Urothelium cell line (cell line): Measurements from ENCODE around the gene BACH2.
"Not testable (repeated sequence)": the region's sequence is repeated elsewhere in the genome, so short reads cannot be mapped to it uniquely, and the experiment has no call there.

ENCODE experiments used
- DNase-seq: peaks from one replicate; pipeline ENCODE4 v3.0.0; 2011; ENCODE audit warnings: low spot score, mixed read lengths
- FAIRE-seq: peaks from 2 replicates; lab custom pipeline; 2011; peaks lifted over from hg19 to GRCh38; lab: Jason Lieb, UNC

Gene BACH2

DNA sequence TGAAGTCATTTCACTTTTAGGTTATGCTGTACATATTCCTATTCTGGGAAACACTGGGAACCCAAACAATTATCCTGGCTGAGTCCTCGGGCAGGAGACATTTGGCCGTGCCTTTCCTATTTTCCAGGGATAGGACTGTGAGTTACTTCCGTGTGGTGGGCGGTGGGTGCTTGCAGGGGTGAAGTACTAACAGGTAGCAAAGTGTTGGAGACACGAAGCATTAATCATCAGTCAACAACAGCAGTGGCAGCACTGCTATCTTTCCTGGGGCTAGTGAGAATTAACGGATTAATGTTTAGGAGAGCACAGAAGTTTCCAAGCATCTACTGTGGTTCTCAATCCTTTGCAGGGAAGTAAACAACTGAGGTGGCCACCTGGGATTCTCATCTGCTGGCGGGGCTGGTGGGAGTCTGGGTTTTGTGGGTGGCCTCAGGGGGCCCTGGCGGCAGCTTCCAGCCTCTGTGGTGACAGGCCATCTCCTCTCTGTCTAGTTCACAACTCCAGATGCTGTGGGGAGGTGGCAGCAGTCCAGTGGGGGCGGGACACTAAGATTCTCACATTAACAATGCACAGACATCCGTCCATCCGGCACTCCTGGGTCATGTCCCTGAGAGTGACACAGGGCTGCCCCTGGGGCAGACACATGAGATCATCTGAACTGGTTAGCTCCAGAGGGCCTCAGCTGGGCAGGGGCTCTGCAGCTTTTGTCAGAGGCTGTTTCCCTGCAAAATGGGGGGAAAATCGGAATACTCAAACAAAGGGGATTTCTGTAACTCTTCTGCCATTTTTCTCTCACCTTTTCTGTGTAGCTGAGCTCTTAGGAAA, 311.5 kb downstream of the BACH2 start:
- FAIRE-seq (no peak), DNase-seq (peak; percentile 63)

GRCh38 chr6:89980353-89980752, 316.3 kb downstream of the BACH2 start:
- FAIRE-seq (no peak), DNase-seq (no peak)

DNA sequence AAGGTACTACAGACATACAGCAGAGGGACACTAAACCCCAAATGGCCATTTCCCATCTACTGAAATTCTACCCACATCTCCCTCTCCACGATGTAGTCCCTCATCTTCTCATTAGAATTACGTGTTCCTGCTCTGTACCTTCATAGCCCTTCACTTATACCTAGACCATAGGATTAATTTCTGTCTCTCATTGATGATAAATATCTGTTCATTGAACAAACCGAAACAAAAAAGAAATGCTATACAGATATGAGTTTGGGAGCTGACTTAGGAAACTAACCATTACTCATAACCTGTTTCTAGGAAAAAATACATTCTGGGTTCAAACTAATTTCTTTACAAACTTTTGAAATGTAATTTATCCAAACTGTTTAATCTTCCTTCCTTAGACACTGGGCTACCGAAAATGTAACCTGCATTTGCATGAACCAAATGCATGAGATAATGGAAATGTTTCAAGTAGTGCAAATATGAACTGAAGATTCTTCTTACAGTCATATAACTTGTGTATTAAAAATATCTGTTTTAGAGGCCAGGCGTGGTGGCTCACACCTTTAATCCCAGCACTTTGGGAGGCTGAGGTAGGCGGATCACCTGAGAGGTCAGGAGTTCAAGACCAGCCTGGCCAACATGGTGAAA, 317.0 kb downstream of the BACH2 start:
- no peak for FAIRE-seq
- no peak for DNase-seq

- FAIRE-seq (no peak), DNase-seq (no peak)
Measured at GRCh38 chr6:89978749-89979145, 317.9 kb downstream of the BACH2 start.

DNA sequence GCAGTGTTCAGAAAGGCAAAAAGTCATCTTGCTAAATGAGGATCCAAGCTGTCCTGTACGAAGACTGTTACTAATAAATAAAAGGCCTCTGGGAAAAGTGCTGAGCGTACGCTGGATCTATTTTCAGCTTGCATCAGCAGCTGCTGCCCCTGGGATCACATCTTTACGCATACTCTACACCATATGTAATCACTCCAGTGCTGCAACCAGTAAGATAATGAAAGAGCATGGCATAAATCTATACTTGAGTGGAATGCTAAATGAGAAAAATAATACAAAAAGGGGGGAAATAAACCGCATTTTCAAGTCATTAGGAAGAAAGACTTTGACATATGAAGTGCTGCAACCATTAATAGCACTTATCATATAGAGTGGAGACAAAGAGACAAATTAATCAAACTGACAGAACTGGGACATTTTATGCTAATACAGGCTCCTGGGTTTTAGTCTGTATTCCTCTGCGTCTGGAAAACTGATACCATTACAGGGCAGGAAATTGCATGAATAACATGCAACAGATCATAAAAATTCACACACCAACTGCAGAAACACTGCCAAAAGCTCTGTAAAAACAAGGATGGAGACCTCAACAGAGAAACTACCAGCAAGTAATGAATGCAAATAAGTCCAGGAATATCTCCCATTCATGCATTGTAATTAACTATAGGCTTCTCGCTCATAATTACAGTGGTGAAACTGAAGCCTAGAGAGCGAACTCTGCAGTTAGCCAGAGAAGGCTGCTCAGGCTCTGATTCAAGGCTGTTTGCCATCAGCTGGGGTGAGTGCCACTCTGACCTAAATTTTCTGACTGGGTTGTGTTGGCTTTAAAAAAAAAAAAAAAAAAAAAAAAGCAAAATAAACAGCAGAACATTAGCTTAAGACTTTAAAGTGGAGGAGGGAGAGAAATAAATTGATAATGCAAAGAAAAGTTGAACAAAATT, 318.6 kb downstream of the BACH2 start:
- DNase-seq (no peak), FAIRE-seq (no peak)

DNA sequence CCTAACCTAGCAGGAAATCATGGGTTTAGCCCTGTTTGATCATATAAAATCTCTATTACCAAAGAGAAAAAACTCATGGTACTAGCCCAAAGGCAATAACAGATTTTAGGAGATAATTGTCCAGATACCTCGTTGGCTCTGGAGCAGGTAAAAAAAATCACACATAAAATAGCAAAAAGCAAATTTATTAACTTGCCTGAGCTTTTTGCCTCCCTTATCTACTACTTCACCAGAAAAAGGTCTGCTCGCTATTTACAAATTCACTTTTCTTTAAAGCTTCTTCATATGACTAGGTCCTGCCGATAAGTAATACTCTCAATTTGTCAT, 320.0 kb downstream of the BACH2 start:
- FAIRE-seq (no peak), DNase-seq (no peak)

DNA sequence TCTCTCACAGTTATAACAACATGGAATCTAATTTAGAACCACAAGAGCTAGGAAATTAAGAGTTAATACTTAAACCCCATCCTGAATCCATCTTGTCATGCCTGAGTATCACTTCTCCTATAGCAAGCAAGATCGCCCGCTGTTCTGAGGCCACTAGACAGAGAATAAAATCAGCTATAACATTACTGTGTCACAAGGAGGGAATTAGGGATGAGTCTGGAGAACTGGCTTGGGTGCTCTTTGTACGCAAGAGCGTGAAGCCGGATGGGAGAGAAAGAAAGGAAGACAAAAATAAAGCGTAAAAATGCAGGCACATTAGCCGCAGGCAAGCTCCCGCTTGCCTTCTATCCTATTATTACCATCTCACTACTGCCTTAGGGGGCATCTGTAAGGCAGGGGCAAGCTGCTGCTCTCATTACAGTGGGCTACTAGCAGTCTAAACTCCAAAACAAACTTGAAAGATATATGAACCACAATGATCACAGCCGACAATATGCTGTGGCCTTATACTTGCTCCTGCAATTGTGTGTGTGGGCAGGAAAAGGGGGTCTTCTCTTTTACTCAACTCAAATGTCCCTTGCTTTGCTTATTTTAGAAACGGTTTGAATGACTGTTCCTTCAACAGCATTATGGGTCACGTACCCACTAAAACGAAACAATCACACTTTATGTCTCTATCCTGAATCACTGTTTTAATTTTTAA, 320.5 kb downstream of the BACH2 start:
- DNase-seq (no peak), FAIRE-seq (no peak)

DNA sequence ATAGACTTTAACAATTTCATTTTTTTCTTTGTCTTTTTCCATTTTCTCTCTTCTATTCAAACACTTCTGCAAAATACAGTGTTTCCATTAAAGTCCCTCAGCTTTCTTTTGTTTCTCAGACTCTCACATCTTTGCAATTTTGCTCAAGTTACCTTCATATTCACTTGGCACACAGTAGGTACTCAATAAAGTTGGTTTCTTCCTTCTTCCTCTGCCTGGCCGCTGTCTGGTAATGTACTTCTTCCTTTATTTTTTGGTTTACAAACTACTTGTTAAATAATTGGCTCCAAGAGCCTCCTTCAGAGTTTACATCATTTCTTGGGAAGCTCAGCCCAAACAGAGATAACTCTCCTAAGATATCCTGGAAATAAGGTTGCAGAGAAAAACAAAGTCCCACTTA, 321.3 kb downstream of the BACH2 start:
- no peak for FAIRE-seq
- no peak for DNase-seq

DNA sequence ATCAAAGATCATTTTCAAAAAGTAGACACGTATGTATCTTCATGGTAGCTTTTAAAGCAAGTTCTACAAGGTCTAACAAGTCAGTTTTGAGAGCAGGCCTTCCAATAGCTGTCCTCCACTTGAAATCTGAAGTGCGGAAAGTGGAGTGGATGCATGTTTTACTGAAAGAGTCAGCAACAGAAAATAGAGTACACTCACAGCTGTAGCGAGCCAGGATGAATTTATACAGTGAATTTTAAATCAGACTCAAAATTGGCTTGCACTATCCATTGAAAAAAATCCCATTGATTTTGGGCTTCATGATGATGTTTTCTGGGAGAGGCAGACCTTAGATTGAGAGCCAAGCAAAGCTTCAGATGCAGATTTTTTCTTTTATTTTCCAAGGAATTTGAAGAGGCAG, 321.8 kb downstream of the BACH2 start:
- no peak for FAIRE-seq
- DNase-seq = no peak

GRCh38 chr6:89972025-89972381, 324.6 kb downstream of the BACH2 start:
- FAIRE-seq = no peak
- no peak for DNase-seq

- FAIRE-seq, DNase-seq: not testable (repeated sequence)
Measured at GRCh38 chr6:89971338-89972024, 325.2 kb downstream of the BACH2 start.

DNA sequence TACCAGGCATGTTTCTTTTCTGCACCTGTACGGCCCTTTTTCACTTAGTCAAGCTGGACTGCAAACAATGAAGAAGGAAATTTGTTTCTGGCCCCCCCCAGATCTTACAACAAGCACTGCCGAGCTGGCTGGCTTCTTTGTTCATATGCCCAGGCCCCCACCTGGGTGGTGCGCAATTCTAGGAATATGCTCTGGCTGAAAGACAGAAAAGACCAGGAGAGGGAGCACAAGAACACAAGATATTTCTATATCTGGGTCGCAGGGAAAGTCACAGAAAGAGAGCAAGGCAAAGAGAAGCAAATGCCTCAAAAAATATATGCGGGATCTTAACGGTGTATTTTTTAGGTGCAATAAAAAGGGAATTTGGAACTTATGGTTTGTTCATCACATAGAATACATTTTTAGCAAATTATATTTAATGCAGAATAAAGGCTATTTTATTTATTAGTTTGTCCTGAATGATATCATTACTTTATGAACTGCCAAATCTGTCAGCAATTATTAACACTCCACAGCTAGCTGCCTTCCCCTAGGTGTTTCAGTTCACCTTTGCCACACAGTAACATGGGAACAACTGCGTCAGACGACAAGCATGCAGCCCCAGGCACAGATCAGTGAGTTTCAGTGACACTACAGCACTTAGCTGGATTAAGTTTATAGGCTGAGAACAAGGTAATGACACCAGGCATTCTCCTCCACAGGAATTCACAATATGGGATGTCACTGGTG, 325.9 kb downstream of the BACH2 start:
- no peak for FAIRE-seq
- DNase-seq = peak; percentile 49

DNA sequence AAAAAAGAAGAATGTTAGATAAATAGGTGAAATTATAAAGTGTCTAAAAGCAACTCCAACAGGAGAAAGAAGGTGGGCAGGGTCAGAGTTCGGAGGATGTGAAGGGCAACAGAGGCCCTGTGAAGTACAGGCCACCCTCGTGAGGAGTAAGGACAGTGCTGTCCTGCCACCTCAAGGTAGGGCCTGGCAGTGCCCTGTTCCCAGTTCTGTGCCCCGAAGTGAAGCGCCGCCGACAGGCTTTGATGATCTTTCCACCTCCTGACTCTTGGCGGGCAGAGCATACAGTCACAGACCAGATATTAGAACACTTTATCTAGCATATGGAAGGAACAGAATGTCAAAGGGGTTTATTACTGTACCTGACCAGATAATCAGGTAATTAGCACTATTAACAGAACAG, 326.6 kb downstream of the BACH2 start:
- FAIRE-seq = no peak

DNA sequence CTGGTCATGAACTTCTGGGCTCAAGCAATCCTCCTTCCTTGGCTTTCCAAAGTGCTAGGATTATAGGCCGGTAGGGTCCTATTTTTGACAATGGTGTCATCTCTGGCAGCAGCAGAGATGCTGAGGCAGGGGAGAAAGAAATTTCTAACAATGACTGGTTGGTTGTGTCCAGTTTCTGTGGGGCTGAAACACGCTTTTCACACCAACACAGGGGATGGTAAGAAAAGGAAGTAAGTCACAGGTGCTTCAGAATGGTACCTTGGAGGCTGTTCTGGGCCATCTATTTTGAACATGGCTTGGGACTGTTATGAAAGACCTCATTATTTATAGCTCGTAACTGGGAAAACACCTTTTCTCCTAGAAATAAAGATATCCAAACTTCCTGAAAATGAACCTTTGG, 329.7 kb downstream of the BACH2 start:
- FAIRE-seq (no peak), DNase-seq (no peak)

More for the DNA sequence above, 326.6 kb downstream of the BACH2 start:
- DNase-seq = no peak

DNA sequence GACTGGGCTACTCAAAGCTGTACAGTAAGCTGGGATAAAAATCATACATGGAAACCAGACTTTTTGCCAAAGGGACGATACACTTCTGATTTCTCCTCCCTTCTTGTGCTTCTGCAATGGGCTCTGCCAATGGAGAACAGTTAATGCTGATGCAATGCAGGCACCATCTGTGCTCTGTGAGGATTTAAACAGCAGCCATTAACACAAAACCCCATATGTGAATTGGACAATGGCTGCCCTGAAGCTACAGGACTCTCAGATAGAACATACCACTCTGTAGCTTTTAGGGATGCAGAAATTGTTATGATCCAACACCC, 330.5 kb downstream of the BACH2 start:
- no peak for DNase-seq
- no peak for FAIRE-seq

GRCh38 chr6:89965441-89966227, 331.0 kb downstream of the BACH2 start:
- FAIRE-seq = no peak
- no peak for DNase-seq

DNA sequence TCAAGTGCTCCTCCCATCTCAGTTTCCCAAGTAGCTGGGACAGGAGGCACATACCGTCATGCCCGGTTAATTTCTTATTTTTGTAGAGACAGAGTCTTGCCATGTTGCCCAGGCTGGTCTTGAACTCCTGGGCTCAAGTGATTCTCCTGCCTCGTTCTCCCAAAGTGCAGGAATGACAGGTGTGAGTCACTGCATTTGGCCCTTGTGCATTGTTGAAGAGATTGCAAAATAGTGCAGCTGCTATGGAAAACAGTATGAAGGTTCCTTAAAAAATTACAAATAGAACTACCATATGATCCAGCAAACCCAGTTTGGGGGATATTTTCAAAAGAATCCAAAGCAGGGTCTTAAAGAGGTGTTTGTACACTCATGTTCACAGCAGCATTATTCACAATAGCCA, 333.3 kb downstream of the BACH2 start:
- DNase-seq (no peak), FAIRE-seq (no peak)

- no peak for FAIRE-seq
- no peak for DNase-seq
Measured at GRCh38 chr6:89961481-89961880, 335.2 kb downstream of the BACH2 start.

- no peak for FAIRE-seq
- DNase-seq = no peak
Measured at GRCh38 chr6:89959883-89960282, 336.8 kb downstream of the BACH2 start.
